ENCODE measurements around the gene MATN4.
A peak's percentile ranks its signal among the peaks of the same experiment; 100 is the strongest.

MATN4 gene

DNA sequence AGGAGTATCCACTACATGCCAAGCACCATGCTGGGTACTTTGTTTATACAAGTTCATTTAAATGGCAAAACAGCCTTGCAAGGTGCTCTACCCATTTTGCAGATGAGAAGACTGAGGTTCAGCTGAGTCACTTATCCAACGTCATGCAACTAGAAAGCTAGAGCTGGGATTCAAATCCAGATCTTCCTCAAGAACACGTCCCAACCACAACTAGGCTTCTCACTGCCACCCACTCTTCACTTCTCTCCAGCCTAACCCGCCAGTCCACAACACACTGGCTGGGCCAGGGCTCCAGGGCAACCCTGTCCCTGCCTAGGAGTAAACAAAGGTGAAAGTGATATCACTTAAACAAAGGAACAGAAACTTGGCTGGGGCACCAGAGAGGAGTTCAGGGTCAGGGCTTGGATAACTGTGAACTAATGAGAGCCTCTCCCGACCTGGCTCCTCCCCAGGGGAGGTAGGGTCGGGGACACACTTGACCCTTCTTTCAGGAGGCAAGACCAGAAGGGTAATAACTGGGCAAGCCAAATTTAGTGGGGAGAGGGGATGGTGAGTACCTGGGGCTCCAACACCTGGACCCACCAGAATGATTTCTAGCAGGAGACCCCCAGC is 32.2 kb upstream of the MATN4 start:
- no peak for DNase-seq

DNA sequence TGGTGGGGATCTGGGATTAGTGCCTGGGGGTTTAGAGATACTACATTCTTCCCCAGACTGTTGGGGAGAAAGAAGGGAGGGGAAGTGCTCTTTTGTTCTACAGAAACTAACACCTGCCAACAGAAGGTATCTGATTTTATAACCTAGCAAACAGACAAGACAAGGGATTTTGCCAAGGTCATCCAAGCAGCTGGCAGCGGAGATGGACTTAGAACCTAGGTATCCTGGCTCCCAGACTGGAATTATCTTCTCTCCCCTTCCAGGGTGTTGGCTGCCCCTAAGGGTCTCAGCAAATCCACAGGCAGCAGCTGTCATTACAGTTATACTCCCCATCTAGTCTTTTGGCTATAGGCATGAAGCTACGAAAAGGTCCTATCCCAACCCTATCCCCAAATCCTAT is 31.7 kb upstream of the MATN4 start:
- no peak for DNase-seq

DNA sequence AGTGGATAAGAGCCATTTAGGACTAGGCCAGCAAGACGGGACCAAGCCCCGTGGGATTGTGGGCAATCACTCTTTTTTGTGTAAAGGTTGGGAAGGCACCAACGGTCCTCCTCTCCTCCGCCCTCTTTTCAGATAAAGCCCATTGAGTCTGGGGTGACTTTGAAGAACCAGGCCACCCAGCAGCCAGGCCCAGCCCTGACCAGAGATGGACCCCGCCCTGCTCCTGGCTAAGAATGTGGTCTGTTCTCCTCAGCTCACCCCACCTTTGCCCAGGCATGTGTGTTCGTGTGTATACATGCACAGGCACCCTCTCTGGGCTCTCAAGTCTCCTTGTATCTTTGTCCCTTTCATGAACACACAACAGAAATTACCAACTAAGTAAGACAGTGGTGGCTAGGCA is 31.0 kb upstream of the MATN4 start:
- DNase-seq, result no peak

DNA sequence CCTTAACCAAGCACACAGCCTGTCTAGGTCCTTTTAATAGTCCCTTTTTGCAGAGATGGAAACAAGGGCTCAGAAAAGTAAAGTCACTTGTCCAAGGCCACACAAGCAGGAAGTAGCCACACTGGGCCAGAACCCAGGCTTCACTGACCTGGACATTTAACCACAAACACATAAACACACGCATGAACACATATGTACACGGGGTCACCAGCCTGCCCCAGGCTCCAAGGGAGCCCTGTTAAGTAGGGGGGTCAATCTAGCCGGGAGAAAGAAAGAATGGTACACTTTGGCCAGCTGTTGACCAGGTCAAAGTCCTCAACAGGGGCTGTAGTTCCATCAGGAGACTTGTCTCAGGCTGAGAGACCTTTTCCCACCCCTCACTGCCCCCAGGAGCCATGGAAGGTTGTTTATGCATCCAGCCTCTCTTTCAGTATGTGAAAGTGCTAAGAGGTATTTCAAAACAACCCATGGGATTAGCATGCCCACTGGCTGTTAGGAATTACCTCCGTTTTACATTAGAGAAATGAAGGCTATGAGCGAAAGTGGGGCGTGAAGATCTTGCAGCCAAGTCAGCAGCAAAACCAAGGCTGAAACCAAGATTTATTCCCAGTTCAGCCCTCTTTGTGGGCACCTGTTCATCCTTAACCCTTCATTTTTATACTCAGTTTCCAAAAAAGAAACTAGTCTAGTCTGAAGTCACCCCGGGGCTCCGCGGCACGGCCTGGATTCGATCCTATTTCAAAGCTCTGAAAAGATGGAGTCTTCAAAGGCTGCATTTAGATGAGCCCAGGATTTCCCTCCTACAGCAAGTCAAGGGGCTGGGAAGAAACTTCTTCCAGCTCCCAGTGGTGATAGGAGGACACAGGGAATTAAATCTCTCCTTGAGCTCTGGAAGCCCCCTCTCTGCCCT is 30.3 kb upstream of the MATN4 start:
- no peak for DNase-seq

DNA sequence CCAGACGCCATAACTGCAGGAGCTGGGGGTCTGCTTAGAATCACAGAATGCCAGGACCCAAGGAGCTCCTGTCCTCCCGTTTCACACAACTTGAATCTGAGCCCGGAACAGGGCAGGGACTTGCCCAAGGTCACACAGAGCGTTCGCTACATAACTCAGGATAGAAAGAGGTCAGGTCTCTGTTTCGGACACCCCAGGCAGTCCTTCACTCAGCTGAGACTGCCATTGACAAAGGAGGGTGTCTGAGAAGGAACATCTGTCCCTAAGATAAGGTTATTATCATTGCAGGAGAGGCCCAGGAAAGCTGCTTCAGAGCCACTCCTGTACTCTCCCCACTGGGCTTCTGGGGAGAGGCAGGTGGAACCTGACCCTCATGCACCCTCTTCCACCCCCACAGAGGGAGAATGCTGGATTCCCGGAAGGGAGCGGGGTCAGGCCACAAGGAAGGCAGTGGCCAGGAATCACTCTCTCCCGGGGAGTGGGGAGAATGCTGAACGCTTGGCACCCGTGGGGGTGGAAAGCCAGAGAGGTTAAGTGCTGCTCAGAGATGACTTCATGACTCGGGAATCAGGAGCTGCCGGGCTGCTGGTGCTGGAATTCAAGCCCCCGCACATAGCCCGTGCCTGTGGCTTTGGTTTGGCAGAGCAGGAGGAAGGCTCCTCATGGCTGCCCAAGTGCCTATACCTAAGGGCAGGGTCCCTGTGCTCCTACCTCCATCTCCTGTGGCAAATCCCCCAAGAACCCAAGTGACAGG is 29.4 kb upstream of the MATN4 start:
- no peak for DNase-seq

DNA sequence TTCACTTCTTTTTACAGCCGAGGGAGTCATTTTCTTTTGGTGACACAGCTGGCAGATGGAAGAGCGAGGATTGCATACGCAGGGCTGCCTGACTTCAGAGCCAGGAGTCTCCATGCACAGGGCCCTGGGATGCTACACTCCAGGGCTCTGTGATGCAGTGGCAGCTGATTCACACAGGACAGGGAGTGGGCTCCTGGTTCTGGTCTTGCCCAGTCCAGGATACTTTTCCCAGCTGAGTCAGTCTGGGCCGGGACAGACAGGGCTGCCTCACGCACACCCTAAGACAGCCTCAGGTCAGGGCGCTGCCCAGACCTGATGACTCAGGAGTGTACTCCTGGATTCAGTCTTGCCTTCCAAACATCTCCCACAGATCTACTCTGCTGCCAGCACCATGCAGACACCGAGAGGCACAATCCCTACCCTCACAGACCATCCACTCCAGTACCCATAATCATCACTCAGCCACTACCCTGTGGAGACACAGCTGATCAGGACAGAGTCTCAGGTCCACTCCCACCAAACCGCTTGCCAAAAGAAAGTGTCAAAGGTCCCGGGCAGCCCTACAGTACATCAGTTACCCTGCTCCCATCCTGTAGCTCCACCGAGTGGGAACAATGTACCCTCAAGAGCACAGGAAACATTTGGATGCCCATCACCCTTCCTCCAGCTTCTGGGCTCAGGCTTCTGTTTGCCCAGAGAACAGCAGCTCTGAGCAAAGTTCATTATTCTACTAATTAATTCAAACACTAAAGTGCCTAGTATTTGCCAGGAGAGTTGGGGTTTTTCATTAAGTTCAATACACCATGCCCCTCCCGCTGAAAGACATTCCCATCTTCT is 28.6 kb upstream of the MATN4 start:
- no peak for DNase-seq

DNA sequence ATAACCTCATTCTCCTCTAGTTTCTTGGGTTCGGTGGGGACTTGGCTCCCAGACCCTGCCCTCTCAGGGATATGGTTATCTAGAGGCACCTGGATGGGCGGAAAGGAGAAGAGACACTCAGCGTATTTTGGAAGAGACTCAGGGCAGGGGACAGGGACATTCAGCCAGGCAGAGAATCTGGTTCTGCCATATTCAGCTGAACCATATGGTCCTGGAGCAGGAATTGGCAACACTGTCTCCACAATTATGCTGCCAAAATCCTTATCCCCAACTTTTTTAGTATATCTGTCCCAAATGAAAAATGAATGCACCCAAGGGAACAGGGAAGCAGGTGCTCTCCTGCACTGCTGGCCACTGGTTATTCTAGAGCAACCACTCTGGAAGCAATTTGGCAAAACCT is 22.4 kb upstream of the MATN4 start:
- no peak for DNase-seq

DNA sequence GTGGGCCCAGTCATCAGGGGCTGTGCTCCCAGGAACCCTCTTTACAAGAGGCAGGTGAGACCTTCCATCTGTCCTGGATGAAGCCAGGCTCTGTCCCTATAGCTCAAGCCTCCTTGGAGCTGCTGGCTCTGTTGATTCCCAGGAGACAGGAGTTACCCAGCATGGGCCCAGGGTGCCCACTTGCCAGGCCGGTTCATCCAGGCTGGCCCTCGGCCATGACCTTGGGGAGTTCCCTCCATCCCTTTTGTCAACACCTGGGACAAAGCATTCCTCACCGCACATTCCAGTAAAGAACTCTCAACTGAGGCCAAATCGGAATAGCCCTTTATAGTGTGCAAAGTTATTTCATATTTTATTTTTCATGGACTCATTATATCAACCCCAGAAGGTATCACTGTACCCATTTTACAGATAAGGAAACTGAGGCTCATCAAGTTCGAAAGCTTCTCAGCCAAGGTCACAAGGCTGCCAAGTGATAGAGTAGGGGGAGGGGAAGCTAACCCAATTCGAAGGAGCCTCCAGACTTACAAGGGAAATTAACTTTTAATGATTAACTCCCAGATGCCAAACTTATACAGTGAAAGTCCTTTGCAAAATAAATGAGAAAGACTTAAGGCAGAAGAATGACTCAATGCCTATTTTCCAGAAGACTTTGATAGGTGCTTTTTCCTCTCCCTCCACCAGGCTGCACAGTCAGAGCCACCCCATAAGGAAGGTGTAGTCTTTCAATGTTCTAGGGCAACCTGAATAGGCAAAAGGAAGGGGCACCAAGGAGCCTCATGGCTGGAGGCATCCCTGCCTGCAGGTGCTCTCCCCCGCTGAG is 21.6 kb upstream of the MATN4 start:
- no peak for DNase-seq

DNA sequence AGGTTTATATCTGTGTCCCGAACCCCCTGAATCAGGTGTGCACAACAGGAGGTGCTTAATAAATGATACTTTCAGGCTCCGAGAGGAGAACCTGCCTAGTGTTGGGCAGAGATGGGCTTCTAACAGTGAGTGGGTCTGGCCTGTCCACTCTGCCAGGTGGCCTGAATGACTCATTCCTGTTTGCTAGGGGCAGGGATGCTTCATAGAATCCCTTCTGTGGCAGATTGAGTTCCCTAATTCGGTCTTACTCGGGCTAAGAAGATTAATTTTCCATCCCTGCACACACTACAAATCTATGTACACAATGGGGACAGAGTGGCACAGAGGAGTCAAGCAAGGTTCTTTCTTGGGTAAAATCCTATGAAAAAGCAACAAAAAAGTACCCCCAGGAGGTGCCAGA is 20.4 kb upstream of the MATN4 start:
- no peak for DNase-seq

DNA sequence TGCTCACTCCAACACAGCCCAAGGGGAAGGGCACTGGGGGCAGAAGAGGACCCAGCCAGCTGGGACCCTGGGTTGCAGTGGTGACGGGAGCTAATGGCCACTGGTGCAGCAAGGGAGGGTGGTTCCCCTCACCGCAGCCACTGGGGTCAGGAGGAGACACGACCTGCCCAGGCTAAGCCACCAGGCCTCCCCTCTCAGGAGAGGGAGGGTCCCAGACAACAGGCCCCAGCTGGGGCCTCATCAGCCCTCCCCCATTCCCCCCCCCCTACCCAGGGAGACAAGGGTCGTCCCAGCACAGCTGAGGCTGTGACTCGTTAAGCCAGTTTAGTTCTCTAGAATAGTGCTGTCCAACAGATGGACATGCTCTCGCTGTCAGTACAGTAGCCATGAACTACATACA is 17.3 kb upstream of the MATN4 start:
- DNase-seq, result no peak

DNA sequence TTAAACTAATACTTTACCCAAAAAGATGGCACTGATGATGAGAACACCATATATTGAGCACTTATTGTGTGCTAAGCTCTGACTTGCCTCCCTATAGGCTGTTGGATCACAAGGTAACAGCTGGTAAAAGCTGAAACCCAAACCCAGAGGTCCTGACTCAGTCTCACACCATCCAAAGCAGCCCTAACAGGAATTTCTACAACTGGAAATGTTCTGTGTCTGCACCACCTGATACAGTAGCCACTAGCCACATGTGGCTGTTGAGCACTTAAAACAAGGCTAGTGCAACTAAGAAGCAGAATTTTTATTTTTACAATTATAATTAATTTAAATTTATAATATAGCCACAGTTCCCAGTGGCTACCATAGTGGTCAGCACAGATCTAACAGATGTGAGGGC is 15.6 kb upstream of the MATN4 start:
- no peak for DNase-seq

DNA sequence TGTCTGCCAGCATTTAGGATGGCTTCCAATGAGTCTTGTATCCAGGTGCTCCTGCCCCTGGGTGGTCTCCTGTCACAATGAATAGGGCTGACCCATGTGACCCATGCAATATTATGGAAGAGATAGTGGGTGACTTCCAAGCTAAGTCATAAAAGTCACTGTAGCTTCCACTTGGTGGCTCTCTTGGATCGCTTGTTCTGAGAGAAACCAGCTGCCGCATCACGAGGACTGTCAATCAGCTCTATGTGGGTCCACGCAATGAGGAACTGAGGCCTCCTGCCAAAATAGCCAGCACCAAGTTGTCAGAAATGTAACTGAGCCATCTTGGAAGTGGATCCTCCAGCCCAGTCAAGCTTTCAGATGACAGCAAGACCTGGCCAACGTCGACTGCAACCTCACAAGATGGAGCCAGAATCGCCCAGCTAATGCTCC is 14.9 kb upstream of the MATN4 start:
- DNase-seq, result peak; percentile 18

DNA sequence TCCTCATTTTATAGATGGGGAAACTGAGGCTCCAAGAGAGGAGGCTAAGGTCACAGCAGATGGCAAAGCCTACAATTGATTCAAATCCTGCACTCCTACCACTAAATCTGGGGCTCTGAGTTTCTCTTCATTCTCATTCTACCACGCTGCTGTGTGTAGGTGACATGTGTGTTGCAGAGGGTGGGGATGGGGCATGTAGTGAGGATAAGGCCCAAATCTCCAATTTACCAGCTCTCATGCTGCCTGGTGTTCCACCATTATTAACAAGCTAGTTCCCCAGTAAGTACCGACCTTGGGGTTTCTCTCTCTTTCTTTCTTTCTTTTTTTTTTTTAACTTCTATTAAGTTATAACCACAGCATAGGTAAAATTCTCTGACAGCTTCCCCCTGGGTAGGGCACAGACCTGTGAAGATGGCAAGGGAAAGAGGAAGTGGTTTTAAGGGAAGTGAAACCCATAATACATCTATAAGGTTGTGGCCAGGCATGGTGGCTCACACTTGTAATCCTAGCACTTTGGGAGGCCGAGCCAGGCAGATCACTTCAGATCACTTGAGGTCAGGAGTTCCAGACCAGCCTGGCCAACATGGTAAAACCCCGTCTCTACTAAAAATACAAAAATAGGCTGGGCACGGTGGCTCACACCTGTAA is 13.0 kb upstream of the MATN4 start:
- peak; percentile 39 for DNase-seq

DNA sequence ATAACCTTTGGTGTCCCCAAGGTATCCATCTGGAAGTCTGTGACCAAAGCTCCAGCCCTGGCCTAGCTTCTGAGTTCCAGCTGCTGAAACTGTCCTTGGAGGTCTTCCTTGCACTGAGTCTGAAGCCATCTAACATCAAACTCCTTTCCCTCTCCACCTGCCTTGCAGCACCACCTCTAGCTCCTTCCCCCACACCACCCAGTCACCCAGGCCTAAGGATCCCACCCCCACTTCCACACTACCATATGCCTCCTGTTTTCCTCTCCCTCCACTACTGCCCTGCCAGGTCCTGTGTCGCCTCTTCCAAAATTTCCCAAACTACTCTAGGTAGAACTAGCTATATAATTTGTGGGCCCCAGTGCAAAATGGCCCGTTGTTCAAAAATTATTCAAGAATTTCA is 10.8 kb upstream of the MATN4 start:
- DNase-seq, result no peak

DNA sequence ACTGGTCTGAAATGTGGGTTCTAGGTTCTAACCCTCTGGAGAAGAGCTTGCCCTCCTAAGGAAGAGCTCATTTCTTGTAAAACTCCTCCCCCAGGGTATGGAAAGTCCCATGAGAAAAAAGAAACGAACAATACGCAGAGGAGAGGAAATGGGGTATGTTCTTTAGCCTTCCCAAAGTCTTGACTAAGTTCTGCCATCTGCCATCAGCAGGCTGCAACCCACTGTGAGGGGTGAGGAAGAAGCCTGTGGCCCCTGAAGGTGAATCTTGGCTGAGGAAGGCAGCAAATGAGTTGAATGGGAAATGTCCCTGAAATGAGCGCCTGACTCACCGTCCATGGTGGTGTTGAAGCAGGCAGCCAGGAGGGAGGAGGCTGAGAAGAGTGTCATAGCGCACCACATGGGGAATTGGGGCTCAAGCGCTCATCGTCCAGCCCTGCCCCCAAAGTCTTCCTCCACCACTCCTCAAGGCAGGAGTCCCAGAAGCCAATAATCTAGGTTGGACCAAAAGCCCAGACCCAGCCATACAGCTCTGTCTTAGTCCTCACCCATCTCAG is 10.4 kb upstream of the MATN4 start:
- DNase-seq, result no peak

DNA sequence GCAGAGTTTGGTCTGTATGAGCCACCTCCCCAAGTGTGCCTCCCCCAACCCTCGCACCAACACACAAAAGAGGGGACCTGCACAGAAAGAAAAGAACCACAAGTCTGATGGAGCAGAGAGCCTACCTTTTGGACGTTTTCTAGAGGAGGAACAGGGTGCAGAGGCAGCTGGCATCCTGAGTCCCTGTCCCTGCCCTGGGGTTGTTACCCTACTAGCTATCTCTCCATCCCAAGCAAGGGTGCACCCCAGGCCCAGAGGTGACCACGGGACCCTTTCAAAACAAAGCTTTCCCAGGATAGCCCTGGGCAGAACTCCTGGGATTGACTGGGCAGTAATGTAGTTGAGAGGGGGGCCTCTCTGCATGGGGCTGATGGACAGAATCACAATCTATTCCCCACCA is 9.7 kb upstream of the MATN4 start:
- no peak for DNase-seq

DNA sequence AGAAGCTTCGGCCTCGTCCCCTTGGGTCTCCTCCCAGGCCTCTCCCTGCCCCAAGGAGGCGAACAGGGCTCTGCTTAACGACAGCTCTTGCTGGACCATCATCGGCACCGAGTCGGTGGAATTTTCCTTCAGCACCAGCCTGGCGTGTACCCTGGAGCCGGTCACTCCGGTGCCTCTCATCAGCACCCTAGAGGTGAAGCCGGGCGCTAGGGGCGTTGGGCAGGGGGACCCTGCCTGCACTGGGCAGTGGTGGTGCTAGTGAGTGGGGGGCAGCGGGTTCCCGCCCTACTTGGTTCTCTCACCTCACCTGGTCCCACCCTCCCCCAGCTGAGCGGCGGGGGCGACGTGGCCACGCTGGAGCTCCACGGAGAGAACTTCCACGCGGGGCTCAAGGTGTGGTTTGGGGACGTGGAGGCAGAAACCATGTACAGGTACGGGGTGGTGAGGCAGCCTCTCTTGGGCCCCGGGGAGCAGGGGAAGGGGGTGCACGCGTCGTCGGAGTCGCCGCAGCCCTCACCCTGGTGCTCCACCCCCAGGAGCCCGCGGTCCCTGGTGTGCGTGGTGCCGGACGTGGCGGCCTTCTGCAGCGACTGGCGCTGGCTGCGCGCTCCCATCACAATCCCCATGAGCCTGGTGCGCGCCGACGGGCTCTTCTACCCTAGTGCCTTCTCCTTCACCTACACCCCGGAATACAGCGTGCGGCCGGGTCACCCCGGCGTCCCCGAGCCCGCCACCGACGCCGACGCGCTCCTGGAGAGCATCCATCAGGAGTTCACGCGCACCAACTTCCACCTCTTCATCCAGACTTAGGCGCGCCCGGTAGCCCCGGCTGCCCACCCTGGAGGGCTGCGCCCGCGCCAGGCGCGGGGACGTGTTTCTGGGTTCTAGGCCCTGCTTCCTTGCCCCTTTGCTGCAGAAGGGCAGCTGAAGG is 8.3 kb upstream of the MATN4 start:
- DNase-seq, result no peak

DNA sequence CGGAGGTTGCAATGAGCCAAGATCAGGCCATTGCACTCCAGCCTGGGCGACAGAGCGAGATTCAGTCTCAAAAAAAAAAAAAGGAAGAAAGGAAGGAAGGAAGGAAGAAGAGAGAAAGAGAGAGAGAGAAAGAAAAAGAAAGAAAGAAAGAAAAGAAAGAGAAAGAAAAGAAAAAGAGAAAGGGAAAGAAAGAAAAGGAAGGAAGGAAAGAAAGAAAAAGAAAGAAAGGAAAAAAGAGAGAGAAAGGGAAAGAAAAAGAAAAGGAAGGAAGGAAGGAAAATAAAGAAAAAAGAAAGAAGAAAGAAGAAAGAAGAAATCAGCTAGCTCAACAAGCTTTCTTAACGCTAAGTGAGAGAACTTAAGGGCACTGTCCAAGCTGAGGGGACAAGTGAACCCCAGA is 7.6 kb upstream of the MATN4 start:
- DNase-seq, result no peak

DNA sequence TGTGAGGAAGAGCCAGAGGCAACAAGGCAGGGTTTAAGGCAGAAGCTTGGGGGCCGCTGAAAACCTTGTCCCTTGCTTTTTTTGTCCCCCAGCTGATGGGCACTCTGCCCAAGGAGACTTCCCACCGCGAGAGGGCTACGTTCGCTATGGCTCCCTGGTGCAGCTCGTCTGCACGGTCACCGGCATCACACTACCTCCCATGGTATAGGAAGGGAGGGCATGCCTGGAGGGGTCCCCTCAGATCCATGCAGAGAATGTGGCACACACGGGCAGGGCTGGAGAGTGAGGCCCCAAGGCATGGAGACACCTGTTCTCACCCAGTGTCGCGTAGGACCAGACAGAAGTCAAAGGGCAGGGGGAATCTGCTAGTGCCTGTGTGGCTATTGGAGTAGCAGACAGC is 5.8 kb upstream of the MATN4 start:
- DNase-seq, result no peak

Measured in CD4-positive, alpha-beta T cell treated with Interleukin-21 for 1 hour (primary cell).